Measurements from ENCODE around the gene ZBTB20. TPM values are rescaled to one million over a fixed set of nuclear protein-coding genes. Genes with fewer than 3 reads are reported as not detected.

Gene ZBTB20
- total RNA-seq, 2 experiments from 2014 or later, result 5.1 to 5.3 TPM

DNA sequence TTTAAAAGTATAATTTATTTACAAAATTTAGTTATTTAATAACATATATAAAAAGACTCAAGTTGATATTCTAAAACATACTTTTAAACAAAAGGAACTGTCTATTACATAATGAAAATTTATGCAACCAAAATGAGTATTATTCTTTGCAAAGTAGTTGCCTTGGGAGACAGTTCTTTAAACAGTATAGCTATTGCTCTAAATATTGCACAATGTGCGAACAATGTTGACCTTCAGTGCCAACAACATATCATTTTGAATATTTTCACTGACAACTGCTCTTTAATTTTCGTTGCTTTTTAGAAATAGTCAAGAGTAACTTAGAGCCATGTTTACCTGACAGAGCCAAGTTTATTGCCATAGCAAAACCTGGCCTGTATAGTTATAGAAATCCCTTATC lies 124.9 kb downstream of the ZBTB20 start:
- Mint-ChIP-seq H3K4me1 (ENCODE audit: low read depth) (no peaks in the 10 kb centered on the region), H3K9me3 (peaks cover under 1% of the 10 kb centered on the region), H3K27ac (no peak overlapping the region), H3K27me3 (no peaks in the 10 kb centered on the region), H3K36me3 (ENCODE audit: low read depth) (peaks cover 7% of the 10 kb centered on the region), H3K4me3 (no peak overlapping the region)
- no peak for DNase-seq
- no peak for ATAC-seq
- TF ChIP-seq, protein P1, sequence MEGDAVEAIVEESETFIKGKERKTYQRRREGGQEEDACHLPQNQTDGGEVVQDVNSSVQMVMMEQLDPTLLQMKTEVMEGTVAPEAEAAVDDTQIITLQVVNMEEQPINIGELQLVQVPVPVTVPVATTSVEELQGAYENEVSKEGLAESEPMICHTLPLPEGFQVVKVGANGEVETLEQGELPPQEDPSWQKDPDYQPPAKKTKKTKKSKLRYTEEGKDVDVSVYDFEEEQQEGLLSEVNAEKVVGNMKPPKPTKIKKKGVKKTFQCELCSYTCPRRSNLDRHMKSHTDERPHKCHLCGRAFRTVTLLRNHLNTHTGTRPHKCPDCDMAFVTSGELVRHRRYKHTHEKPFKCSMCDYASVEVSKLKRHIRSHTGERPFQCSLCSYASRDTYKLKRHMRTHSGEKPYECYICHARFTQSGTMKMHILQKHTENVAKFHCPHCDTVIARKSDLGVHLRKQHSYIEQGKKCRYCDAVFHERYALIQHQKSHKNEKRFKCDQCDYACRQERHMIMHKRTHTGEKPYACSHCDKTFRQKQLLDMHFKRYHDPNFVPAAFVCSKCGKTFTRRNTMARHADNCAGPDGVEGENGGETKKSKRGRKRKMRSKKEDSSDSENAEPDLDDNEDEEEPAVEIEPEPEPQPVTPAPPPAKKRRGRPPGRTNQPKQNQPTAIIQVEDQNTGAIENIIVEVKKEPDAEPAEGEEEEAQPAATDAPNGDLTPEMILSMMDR (IDR thresholded peaks at IDR 0.05), result no peak
- ChIA-PET POLR2A (no interaction called here), CTCF (no interaction called here)
- intact Hi-C loops (cut with micrococcal nuclease), result no loop called here

DNA sequence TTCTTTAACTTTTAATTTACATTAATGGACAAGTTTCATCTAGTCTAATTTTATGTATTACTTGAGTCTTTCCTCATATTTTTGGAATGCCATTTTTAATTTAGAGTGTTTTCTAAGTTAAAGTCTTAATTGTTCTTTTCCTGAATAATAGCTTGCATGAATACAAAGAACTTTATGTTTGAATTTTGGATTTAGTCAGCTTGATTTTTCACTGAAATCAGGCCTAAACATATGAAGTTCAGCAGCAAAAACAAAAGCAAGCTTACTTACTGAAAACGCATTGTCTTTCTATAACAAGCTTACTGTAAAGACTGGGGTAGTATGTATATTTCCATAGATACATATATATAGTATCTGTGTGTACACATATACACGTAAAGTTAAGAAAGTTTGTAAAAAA lies 126.0 kb downstream of the ZBTB20 start:
- POLR2A ChIA-PET, result no interaction called here
- H3K27ac Mint-ChIP-seq, result no peak overlapping the region
- H3K36me3 Mint-ChIP-seq (ENCODE audit: low read depth), result peaks cover 13% of the 10 kb centered on the region
- no peak overlapping the region for H3K4me3 Mint-ChIP-seq
- H3K4me1 Mint-ChIP-seq (ENCODE audit: low read depth), result no peaks in the 10 kb centered on the region
- intact Hi-C loops (cut with micrococcal nuclease), result no loop called here
- TF ChIP-seq, protein P1 (IDR thresholded peaks at IDR 0.05), result no peak
- no peaks in the 10 kb centered on the region for H3K27me3 Mint-ChIP-seq
- CTCF ChIA-PET, result interaction anchor here (0.7 kb wide), 1 partner anchor 68 kb away, joined by 3 read pairs; no protein-coding TSS in a partner anchor
- ATAC-seq (no peak), DNase-seq (no peak)
- H3K9me3 Mint-ChIP-seq, result peaks cover 10% of the 10 kb centered on the region

DNA sequence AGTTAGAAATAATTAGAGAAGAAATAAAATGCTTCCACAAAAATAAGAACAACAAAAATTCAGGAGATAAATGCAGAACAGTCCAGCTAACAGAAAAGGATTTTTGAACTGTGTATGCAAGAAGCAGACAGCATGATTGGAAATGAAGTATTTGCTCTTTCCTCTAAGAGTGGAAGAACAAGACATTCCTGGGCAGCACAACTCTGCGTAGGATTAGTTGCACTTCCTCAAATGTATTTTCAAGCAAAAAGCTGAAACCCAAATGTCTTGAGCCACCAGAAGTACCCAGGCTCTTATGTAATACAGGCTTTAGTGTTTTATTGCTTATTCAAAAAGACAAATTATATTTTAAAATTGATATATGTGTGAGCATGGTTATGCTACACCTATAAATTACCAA lies 127.2 kb downstream of the ZBTB20 start:
- no peaks in the 10 kb centered on the region for H3K4me1 Mint-ChIP-seq (ENCODE audit: low read depth)
- intact Hi-C loops (cut with micrococcal nuclease), result no loop called here
- CTCF ChIA-PET, result no interaction called here
- no peak for DNase-seq
- peaks cover 12% of the 10 kb centered on the region for H3K36me3 Mint-ChIP-seq (ENCODE audit: low read depth)
- H3K9me3 Mint-ChIP-seq, result peaks cover 10% of the 10 kb centered on the region
- POLR2A ChIA-PET, result no interaction called here
- no peaks in the 10 kb centered on the region for H3K27me3 Mint-ChIP-seq
- no peak overlapping the region for H3K27ac Mint-ChIP-seq
- TF ChIP-seq, protein P1 (IDR thresholded peaks at IDR 0.05), result no peak
- no peak for ATAC-seq
- no peak overlapping the region for H3K4me3 Mint-ChIP-seq

DNA sequence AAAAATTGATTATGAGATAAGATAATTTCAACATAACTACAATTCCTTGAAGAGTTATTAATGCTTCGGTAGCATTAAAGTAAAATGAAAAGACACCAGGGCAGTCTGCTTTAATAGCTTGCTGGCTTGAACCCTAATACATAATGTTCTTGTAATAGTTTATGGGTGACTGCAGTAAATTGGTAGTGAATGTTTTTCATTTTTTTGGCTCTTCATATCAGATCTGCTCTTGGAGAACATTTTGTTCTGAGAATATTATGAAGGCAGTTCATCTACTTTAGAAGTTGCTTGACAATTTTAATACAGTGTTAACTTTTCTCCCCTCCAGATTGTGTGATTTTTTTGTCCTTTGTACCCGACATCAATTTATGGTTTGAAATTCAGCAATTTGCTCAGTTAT lies 128.4 kb downstream of the ZBTB20 start:
- DNase-seq, result no peak
- ChIA-PET CTCF (no interaction called here), POLR2A (no interaction called here)
- ATAC-seq, result no peak
- TF ChIP-seq, protein P1 (IDR thresholded peaks at IDR 0.05), result no peak
- Mint-ChIP-seq H3K4me3 (no peak overlapping the region), H3K27me3 (no peaks in the 10 kb centered on the region), H3K36me3 (ENCODE audit: low read depth) (peaks cover 12% of the 10 kb centered on the region), H3K9me3 (peaks cover 11% of the 10 kb centered on the region), H3K27ac (no peak overlapping the region), H3K4me1 (ENCODE audit: low read depth) (no peaks in the 10 kb centered on the region)
- intact Hi-C loops (cut with micrococcal nuclease), result no loop called here

DNA sequence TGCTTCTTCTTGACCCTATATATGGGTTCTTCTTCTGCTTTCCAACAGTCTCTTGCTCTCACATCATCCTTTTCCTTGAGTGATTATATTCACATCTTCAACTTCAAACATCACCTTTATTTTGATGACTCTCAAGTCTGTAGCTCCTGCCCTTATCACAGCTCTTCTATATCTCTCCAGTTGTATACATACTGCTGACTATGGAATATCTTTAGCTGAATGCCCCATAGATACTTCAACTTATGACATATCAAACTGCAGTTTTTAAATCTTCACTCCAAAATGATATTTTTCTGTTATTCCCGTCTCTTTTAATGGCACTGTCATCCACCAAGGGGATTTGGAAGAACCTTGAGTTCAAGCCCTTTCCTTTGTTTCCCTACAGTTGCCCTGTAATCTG lies 139.1 kb downstream of the ZBTB20 start:
- Mint-ChIP-seq H3K4me1 (ENCODE audit: low read depth) (no peaks in the 10 kb centered on the region), H3K27me3 (no peaks in the 10 kb centered on the region), H3K27ac (no peak overlapping the region), H3K36me3 (ENCODE audit: low read depth) (peaks cover 10% of the 10 kb centered on the region), H3K9me3 (peaks cover 4% of the 10 kb centered on the region), H3K4me3 (no peak overlapping the region)
- DNase-seq (no peak), ATAC-seq (no peak)
- intact Hi-C loops (cut with micrococcal nuclease), result no loop called here
- CTCF ChIA-PET, result no interaction called here
- POLR2A ChIA-PET, result no interaction called here
- TF ChIP-seq, protein P1 (IDR thresholded peaks at IDR 0.05), result no peak

Data from activated CD8-positive, alpha-beta T cell treated with anti-CD3 and anti-CD28 coated beads for 36 hours (primary cell).